Suppressor macrophage treated with lipopolysaccharide for 4 hours (primary cell): ENCODE measurements around the gene GRIA1.

Experiments used
- DNase-seq: peaks from one replicate; pipeline ENCODE4 v3.0.0-alpha.2; 2020

Gene GRIA1

GRCh38 chr5:153618307-153618706 lies 127.8 kb downstream of the GRIA1 start:
- DNase-seq = no peak

DNA sequence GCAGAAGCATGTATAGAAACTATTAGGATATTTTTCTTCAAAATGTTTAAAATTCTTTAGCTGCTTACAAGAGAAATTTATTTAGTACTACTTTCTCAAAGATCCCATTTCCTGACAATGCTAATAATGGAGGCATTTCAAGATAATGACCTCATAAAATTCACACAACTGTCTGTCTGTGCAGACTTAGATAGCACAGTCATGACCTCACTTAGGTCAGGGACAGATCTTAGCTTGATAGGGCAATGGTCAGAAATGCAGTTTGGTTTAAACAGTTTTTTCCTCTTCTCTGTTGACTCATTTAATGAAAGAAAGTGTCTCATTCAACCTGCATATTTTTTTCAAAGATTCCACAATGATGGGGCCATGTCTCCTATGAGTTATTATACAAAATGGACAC lies 128.4 kb downstream of the GRIA1 start:
- no peak for DNase-seq

DNA sequence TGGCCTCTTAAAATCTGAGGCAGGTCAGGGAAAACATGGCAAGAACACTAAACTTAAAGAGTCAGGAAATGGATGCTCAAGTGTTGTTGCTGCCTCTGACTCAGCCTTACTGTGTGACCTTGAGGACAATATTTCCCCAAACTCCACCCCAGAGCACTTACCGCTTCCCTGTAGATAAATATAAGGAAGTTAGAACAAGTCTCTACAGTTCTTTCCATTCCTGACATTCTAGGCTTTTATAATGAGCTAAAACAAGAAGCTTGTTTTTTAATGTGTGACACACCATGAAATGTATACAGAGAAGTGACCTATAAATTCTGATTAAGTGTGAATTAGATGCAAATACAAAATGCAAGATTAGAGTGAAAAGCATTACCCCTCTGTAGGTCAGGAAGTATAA lies 129.3 kb downstream of the GRIA1 start:
- DNase-seq = no peak

GRCh38 chr5:153623124-153623523 lies 132.7 kb downstream of the GRIA1 start:
- DNase-seq = no peak

- no peak for DNase-seq
These were observed 133.4 kb downstream of the GRIA1 start for GRCh38 chr5:153623751-153624450.

DNA sequence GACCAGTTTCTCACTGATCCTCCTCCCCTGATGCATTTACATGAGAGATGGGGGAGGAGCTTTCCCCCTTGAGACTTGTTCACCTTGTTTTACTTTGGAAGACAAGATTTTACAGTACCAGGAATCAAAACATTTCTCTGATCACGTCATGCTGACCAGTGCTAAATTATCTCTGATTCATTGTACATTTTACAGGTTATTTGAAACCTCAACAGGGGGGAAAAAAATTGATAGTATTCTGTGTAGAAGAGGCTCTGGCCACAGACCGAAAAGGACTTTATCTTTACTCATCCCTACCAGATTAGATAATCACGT lies 133.9 kb downstream of the GRIA1 start:
- no peak for DNase-seq

DNA sequence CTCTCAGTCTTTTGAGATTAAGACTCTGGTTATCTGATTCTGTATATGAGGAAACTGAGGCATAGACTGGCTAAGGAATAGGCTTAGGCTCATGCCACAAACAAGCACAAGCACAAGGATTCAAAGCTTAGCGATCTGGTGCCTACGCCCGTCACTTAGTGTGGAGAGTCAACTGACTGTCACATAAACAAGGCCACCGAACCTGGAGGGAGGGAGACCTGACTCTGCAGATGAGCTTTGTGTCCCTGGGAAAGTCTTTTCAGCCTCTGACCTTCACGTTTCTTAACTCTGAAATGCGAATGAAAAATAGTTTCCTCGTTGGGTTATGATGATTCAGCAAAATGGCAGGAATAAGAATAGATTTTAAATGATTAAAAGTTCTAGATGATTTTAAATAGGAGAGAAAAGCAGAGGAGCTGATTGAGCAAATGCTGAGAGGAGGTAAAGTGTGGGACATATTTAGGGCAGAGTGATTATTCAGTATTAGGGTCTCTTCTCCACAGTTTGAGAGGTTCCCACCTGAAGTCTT lies 135.4 kb downstream of the GRIA1 start:
- no peak for DNase-seq

- DNase-seq = no peak
These were observed 136.4 kb downstream of the GRIA1 start for GRCh38 chr5:153626836-153627235.

DNA sequence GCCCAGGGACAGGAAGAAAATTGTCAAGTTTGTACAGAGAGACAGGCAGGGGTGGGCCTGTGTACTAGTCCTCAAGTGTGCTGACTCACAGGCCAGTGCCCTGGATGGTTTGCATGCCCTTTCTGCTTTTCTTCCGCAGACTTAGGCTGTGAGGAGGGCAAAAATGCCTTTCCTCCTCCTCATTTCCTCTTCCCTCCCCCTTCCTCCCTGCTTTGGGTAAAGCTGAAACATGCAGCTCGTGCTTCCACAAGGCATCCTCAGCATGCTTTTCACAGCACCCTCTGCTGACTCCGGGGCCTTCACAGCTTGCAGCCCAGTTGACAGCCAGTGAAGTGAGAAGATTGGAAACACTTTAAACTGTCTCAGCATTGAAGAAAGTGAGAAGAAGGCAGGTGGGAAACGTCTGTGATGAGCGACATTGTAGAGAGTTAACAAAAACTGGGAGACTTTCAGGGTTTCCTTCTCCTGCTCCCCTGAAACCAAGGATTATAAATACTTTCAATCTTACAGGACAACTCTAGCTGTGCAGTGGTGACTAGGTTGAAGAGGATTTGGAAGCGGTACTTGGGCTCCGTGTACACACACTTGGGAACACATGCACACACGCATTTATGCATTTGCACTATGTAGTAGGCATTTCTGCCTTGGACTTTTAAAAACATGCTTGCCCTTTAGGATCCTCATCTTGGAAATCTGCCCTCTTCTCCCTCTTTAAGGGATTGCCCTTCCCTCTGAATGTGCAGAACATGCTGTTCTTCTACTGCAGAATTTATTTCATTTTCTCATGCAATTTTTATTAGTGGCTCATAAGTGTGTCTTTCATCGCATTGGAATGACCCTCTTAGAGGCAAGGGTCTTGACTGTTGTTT lies 138.8 kb downstream of the GRIA1 start:
- no peak for DNase-seq

DNA sequence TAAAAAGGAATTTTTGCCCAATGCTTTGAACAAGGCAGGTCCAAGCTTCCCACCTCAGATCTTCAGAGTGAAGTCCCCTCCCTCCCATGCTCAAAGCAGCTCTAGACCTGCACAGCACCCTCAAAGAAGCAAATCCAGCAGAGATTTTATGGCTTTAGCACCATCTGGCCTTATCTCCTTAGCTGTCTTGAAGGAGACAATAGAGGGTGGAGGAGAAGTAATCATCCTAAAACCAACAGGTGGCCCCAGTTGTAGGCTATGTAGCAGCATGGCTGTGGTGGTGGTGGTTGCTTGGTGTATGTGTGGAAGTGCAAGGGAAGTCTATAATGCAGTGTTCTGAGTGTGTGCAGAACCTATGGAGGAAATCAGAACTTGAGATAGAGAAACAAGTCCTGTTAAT lies 140.1 kb downstream of the GRIA1 start:
- no peak for DNase-seq

- DNase-seq = no peak
These were observed 142.3 kb downstream of the GRIA1 start for GRCh38 chr5:153632748-153633290.

DNA sequence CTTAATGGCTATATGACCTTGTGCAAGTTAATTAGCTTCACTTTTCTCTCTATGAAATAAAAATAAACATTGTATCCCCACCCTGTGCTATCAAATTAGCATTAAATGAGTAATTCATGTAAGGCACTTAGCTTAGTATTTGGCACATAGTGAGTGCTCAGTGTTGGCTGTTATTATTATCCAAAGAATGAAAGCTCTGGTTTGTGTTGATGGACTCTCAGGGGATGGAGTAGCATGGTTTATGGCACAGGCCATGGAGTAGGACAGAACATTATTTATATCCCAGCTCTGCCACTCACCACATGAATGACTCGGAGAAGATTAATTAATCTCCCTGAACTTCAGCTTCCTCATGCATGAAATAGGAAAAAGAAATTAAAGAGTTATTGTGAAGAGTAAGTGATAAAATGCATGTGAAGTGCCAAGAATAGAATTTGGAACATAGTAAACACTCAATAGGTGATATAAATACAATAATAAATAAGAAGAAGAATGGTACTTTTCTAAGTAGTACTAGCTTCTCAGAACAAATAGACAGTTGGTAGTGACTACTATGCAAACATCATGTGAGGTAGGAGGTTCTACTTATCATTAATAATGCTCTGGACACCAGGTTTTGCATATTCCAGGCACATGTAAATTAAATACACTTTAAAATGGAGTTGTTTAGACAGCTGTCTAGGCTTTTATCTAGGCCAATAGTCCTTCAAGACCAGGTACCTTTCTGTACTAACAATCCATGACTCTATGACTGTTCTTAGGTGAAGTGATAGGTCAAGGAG lies 146.4 kb downstream of the GRIA1 start:
- DNase-seq = no peak

GRCh38 chr5:153640293-153640692 lies 149.8 kb downstream of the GRIA1 start:
- DNase-seq = no peak

DNA sequence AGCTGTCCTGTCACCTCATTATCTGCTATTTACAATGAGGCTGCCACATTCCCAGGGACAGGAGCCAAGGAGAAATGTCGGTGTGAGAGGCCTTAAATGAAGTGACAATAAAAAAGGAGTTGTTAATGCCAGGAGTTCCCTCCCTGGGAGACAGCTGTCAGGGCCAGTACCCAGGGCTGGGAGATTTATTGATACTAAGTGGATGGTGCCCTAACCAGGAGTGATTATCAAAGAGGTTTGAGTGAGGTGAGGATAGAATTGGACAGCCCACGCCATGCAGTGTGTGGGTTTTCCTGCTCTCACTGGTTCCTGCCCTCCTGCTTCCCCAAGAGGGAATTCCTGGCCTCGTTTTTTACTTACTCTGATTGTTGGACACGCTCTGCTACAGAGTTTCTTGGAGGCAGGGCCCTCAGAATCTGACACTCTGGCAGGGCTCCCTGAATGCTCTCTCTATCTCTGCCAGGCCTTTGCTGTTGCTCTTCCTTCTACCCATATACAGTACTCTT lies 150.8 kb downstream of the GRIA1 start:
- no peak for DNase-seq

DNA sequence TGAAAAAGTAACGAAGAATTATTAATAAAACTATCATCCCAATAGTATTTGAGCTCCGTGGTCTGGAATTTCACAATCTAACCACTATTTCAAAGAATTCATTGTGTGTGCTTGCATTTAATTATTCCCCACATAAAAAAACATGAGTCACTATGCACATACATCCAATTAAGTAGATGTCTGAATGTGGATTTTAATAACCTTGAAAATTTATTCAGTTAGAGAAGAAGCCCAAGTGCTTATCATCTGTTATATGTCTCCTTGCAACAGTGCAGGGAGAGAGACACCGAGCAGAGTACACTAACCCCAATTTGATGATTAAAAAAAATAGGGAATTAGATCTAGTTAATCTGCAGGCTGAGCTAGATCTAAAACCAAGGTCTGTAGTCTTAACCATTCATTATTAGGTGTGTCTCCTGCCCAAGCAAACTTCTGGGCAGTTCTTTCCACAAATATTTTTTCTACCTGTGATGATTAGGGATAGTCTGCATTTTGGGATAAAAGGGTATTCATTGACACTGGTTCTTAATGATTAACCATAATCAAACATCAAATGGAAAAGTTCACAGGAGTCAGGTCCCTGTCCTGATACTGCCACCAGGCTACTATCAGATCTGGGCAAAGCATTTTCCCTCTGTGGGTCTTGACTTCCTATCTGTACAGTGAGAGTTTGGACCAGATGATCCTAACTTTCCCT lies 164.2 kb downstream of the GRIA1 start:
- DNase-seq = no peak

GRCh38 chr5:153655201-153655510 lies 164.7 kb downstream of the GRIA1 start:
- DNase-seq = no peak

- DNase-seq = no peak
These were observed 167.7 kb downstream of the GRIA1 start for GRCh38 chr5:153658149-153658548.

GRCh38 chr5:153658606-153659005 lies 168.1 kb downstream of the GRIA1 start:
- no peak for DNase-seq

- no peak for DNase-seq
These were observed 168.7 kb downstream of the GRIA1 start for GRCh38 chr5:153659039-153659736.

- no peak for DNase-seq
These were observed 170.4 kb downstream of the GRIA1 start for GRCh38 chr5:153660919-153661318.

GRCh38 chr5:153661897-153662296 lies 171.4 kb downstream of the GRIA1 start:
- no peak for DNase-seq

DNA sequence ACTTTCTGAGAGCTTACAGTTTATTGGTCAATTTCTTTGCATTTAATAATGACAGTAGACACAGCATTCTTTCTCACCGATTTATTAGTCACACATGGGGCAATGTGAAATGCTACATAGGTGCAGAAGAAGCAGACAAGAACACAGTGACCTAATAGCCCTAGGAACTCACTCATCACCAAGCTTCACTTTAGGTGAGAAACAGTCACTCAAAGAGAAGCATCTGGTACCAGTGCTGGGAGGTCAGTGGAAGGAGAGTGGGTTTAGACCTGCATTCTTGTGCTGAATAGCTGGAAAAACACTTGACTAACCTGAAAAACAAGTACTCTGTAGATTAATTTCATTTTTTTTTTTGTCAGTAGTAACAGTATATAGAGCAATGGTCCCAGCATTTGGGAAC lies 179.6 kb downstream of the GRIA1 start:
- no peak for DNase-seq
